ENCODE measurements around the gene INVS.

The INVS gene

DNA sequence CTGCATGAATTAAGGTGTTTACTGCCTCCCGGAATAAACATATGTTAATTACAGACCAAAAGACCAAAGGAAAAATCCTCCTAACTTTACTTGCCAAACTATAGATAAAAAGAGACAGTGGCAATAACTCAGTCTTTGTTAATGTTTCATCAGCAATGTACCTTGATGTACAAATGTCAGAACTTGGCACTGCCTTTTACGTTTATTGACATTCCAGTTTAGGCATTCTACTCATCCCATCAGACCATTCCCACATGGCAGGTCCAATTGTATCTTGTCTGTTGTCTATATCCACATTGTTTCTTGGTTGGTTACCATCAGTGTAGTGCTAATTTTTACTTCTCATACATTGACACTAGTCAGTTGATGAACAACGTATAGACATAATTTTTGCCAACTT lies 168.2 kb downstream of the INVS start:
- TF ChIP-seq, protein P1, sequence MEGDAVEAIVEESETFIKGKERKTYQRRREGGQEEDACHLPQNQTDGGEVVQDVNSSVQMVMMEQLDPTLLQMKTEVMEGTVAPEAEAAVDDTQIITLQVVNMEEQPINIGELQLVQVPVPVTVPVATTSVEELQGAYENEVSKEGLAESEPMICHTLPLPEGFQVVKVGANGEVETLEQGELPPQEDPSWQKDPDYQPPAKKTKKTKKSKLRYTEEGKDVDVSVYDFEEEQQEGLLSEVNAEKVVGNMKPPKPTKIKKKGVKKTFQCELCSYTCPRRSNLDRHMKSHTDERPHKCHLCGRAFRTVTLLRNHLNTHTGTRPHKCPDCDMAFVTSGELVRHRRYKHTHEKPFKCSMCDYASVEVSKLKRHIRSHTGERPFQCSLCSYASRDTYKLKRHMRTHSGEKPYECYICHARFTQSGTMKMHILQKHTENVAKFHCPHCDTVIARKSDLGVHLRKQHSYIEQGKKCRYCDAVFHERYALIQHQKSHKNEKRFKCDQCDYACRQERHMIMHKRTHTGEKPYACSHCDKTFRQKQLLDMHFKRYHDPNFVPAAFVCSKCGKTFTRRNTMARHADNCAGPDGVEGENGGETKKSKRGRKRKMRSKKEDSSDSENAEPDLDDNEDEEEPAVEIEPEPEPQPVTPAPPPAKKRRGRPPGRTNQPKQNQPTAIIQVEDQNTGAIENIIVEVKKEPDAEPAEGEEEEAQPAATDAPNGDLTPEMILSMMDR (IDR thresholded peaks at IDR 0.05) = no peak

DNA sequence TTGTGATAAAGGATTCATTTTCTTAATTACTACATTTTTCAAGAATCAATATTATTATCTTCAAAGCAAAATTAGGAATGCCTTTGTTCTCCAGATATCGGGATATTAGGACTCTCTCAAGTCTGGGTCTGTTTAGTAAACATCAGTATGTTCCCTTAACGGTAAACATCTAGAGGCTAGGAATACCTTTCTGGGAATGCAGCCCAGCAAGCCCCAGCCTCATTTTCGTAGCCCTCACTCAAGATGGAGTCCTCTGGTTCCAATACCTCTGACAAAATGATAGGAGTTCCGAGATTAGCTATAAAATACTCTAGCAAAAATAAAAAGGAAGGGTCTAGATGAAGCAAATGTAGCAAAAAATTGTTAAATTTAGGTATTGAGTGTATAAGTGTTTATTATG lies 169.2 kb downstream of the INVS start:
- TF ChIP-seq, protein P1 (IDR thresholded peaks at IDR 0.05) = no peak

DNA sequence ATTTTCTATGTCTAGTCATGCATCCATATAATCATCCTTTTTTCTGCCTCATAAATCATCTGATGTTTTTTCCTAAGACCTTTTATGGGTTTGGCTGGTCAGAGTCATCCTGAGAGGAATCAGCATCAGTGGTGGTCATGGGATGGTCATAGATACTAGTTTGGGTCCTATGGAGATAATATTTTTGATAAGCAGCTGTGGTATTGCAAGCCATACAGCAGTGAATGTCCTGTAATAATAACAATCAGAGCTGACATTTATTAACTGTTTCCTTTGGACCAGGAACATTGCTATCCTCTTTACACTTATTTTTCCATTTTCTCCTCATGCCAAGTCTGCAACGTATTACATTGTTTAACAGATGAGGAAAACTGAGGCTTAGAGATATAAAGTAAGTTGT lies 170.6 kb downstream of the INVS start:
- TF ChIP-seq, protein P1 (IDR thresholded peaks at IDR 0.05) = no peak

DNA sequence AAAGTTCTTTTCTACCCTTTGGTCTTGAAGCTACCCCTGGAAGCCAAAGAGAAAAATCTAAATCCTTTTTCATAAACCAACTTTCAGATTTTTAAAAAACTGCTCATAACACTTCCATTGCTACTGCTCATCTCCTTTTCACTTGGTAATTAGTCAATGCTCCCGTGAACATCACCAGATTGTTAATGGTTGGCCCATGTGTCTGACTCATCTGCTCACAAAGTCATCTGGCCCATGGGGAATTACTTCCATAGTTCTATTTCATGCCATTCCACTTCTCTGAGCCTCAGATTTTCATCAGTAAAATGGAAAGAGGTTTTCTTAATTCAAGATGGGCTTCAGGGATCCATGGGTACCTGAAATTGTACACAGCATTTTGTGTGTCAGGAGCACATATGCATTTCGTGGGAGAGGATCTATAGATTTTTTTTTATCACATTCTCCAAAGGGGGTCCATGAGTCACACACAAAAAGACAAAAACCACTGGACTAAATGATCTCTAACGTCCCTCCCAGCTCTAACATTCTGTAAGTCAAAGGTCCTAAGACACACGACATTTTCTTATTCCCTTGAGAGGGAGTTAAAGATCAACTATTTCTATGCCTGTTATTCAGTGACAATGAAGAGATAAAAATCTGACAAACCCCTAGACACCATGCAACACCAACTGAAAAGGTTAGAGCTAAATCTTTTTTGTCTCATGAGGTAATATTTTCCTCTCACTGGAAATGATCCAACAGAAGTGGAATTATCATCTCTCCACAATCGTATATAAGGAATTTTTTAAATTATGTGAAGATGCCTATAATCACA lies 178.3 kb downstream of the INVS start:
- TF ChIP-seq, protein P1 (IDR thresholded peaks at IDR 0.05) = no peak

DNA sequence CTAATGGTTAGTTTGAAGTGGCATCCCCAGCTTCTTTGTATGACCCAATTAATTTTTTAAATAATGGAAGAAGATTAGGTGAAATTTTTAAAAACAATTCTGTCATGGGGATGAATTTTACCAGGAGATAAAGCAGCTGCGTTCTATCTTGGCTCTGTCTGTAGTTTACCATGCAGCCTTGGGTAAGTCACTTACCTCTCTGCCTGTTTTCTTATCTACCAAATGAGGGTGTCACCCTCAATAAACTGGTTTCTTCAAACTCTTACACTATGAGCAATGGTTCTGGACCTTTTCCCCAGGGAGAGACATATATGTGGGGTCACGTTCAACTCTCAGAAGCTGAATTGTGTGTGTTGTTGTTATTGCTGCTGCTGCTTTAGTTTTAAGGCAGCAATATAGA lies 182.0 kb downstream of the INVS start:
- TF ChIP-seq, protein P1 (IDR thresholded peaks at IDR 0.05) = no peak

DNA sequence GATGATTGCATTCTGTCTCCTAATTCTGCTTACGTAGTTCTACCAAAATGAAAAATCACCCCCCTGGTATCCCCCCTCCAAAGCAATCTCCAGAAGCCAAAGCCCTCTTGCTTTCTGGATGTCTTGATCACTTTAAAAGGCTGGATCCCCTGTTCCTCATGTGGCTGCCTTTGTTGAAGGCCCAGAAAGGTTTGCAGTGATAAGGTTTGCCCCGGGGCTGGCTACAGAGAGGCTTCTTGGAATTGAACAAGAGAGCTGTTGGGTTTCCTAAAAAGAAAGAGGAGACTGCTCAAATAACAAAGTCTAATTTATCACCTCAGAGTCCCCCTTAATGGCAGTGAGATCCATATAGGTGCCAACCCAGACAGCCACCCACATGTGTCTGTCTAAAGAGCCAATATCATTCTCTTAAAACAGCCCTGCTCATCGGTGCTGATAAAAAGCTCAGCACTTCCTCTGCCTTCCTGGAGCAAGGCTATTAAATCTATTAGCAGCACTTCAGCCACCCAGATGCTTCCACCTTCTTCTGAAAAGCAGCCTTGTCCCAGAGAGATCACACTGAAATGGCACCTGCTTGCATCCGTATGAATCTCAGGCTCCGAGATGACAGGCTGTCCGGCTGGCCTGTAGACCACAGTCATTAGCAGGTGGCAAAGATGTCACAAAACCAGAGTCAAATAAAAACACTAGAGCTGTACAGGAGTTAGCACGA lies 182.8 kb downstream of the INVS start:
- TF ChIP-seq, protein P1 (IDR thresholded peaks at IDR 0.05) = no peak

DNA sequence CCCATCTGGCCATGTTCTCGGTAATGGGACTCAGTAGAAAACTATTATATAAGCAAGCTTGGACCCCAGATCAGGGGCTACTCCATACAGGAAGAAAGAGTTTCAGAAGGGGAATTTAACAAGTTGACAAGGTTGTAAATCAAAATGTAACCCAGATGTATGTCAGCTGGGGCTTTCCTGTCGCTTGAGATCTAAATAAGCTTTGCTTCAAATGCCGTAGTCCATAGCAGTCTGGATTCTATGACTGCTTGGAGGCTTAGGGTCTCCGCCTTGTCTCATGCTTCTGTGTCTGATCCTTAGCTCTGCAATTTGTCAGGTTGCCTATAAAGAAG lies 183.3 kb downstream of the INVS start:
- TF ChIP-seq, protein P1 (IDR thresholded peaks at IDR 0.05) = no peak
